Thyroid gland (tissue), 4 donors: ENCODE results near the gene GZF1. TPM values are rescaled to one million over a fixed set of nuclear protein-coding genes. Genes with fewer than 3 reads are reported as not detected.

Source experiments
- DNase-seq, 2 donors: peaks; one replicate each; pipeline ENCODE4 v3.0.0-alpha.2; 2019
- H3K27ac ChIP-seq, 3 donors: fragments of 200-600 bp; sonication (generic); 1 replicate in 2 of 3; 2 replicates in 1 of 3; pipeline ENCODE4 v1.5.1; 2016 to 2019; ENCODE audit warnings: mild to moderate bottlenecking in 1 of 3, moderate library complexity in 1 of 3
- H3K27me3 ChIP-seq: fragments of 200-600 bp; sonication (generic); one replicate; pipeline ENCODE4 v1.5.1; 2019
- H3K36me3 ChIP-seq, 2 donors: fragments of 200-600 bp; sonication (generic); one replicate each; pipeline ENCODE4 v1.5.1; 2016 to 2019
- H3K4me1 ChIP-seq, 2 donors: fragments of 200-600 bp; sonication (generic); one replicate each; pipeline ENCODE4 v1.5.1; 2017 to 2019
- H3K4me3 ChIP-seq, 3 donors: fragments of 200-600 bp; sonication (generic); replicated peaks in 1 of 3; 1 replicate in 2 of 3; 2 replicates in 1 of 3; pipeline ENCODE4 v1.5.1; 2016; ENCODE audit warnings: mild to moderate bottlenecking in 1 of 3
- H3K9me3 ChIP-seq: fragments of 200-600 bp; sonication (generic); one replicate; pipeline ENCODE4 v1.5.1; 2017
- POLR2A ChIP-seq, 2 donors: fragments of 450-650 bp; IDR thresholded peaks; one replicate each; pipeline ENCODE4 v1.6.1; 2017; ENCODE audit warnings: antibody characterized with exemption in 2 of 2, mild to moderate bottlenecking in 2 of 2, moderate library complexity in 1 of 2
- WGBS, 2 donors: methylation state at CpG; one replicate each; pipeline ENCODE4 v1.1.5; 2017; 5-methylcytosine and 5-hydroxymethylcytosine counted together
- intact Hi-C: fragments of 100-400 bp; cut with DNase I; formaldehyde crosslinking; loops from one replicate; pipeline ENCODE4 v1.15.1; 2023
- total RNA-seq, 4 donors: library from RNA; depleted of rRNA; stranded (reverse); fragments of >200 nt; gene quantifications; one replicate each; pipeline ENCODE4 v1.2.3, GENCODE V29; 2016
- TF ChIP-seq, protein P1 (sequence below), 6 experiments: fragments of 200-600 bp in 3 of 6; fragments of 450-650 bp in 3 of 6; sonication (generic) in 3 of 6; IDR thresholded peaks; one replicate each; pipeline ENCODE4 v1.5.1; 2016 to 2019; ENCODE audit warnings: antibody characterized with exemption in 6 of 6, mild to moderate bottlenecking in 2 of 6, inconsistent platforms in 1 of 6, moderate library complexity in 1 of 6

Gene GZF1
- total RNA-seq, 4 donors from 2014 or later: 13.8 to 29.0 (median 15.4) TPM

- H3K4me1 ChIP-seq: peaks cover 21 to 23% of the 10 kb centered on the region in 2 donors
- no peak for DNase-seq
- no peak overlapping the region for H3K27ac ChIP-seq
- peaks cover 36 to 41% of the 10 kb centered on the region in 2 donors for H3K36me3 ChIP-seq
- no peaks in the 10 kb centered on the region for H3K27me3 ChIP-seq
- WGBS, 2 donors: 34 to 86% methylated on average over 1 of the region's 1 CpG
- no peak for TF ChIP-seq POLR2A (IDR thresholded peaks at IDR 0.05)
- TF ChIP-seq, protein P1, sequence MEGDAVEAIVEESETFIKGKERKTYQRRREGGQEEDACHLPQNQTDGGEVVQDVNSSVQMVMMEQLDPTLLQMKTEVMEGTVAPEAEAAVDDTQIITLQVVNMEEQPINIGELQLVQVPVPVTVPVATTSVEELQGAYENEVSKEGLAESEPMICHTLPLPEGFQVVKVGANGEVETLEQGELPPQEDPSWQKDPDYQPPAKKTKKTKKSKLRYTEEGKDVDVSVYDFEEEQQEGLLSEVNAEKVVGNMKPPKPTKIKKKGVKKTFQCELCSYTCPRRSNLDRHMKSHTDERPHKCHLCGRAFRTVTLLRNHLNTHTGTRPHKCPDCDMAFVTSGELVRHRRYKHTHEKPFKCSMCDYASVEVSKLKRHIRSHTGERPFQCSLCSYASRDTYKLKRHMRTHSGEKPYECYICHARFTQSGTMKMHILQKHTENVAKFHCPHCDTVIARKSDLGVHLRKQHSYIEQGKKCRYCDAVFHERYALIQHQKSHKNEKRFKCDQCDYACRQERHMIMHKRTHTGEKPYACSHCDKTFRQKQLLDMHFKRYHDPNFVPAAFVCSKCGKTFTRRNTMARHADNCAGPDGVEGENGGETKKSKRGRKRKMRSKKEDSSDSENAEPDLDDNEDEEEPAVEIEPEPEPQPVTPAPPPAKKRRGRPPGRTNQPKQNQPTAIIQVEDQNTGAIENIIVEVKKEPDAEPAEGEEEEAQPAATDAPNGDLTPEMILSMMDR (IDR thresholded peaks at IDR 0.05): no peak
- no peaks in the 10 kb centered on the region for H3K9me3 ChIP-seq
- H3K4me3 ChIP-seq: no peak overlapping the region
- intact Hi-C loops: no loop called here
Measured at GRCh38 chr20:23366384-23366783, 4.4 kb downstream of the GZF1 start.

DNA sequence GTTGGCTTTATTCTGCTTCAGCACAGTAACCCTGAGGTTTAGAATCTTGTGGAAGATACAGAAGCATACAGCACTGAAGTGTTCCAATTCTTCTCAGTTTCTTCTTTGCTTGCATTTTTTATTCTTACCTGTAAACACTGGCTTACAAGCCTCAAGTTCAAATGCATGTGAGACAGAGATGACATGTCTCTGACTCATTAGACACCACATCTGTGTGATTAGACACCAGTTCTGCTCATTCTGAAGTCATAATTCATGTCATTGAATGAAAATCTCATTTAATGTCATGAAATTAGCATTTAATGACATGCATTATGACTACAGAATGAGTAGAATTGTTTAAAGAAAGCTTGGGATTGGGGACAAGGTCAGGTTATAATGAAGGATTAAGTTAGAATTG, 5.8 kb downstream of the GZF1 start:
- intact Hi-C loops: no loop called here
- TF ChIP-seq, protein P1 (IDR thresholded peaks at IDR 0.05): no peak
- TF ChIP-seq POLR2A (IDR thresholded peaks at IDR 0.05): no peak
- Histone ChIP-seq H3K27ac (no peak overlapping the region), H3K27me3 (no peaks in the 10 kb centered on the region), H3K36me3 (peaks cover 41% of the 10 kb centered on the region in 2 donors), H3K9me3 (no peaks in the 10 kb centered on the region), H3K4me3 (no peak overlapping the region), H3K4me1 (peaks cover 19 to 21% of the 10 kb centered on the region in 2 donors)
- no peak for DNase-seq

DNA sequence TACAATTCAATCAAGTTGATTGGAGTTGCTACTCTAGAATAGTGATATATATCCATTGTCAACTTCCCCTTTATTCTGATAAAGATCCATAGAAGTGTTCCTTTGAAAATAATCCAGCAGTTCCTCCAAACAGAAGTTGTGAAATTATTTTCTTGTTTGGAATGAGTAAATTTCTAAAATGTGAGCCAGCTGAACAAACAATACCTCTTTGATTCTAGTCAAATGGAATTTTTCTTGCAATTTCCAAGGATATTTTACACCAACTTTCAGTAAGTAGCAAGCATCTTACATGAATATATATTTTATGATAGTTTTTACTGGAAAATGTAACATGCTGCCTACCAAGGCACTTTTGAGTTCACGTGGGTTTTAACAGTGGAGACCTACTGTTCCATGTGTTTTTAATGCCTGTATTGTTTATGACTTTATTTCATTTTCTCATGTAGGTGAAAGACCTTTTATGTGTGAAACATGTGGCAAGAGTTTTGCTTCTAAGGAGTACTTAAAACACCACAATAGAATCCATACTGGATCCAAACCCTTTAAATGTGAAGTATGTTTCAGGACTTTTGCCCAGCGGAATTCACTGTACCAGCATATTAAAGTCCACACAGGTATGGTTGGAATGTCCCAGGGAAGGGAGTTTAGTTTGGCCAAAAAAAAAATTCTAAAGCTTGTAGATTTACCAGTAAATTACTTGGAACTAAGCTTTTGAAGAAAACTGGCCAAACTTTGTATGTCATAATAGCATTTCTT, 6.5 kb downstream of the GZF1 start:
- intact Hi-C loops: no loop called here
- TF ChIP-seq POLR2A (IDR thresholded peaks at IDR 0.05): no peak
- TF ChIP-seq, protein P1 (IDR thresholded peaks at IDR 0.05): no peak
- Histone ChIP-seq H3K27me3 (no peaks in the 10 kb centered on the region), H3K36me3 (peaks cover 46 to 48% of the 10 kb centered on the region in 2 donors), H3K4me3 (no peak overlapping the region), H3K9me3 (no peaks in the 10 kb centered on the region), H3K27ac (no peak overlapping the region), H3K4me1 (peaks cover 12 to 15% of the 10 kb centered on the region in 2 donors)
- WGBS, 2 donors: 95 to 97% methylated on average over 2 of the region's 2 CpGs
- DNase-seq: no peak

GRCh38 chr20:23369072-23369823, 7.3 kb downstream of the GZF1 start:
- intact Hi-C loops: no loop called here
- Histone ChIP-seq H3K36me3 (peaks cover 46 to 55% of the 10 kb centered on the region in 2 donors), H3K27me3 (no peaks in the 10 kb centered on the region), H3K27ac (no peak overlapping the region), H3K4me1 (peaks cover 7 to 11% of the 10 kb centered on the region in 2 donors), H3K9me3 (no peaks in the 10 kb centered on the region), H3K4me3 (no peak overlapping the region)
- TF ChIP-seq, protein P1 (IDR thresholded peaks at IDR 0.05): no peak
- no peak for TF ChIP-seq POLR2A (IDR thresholded peaks at IDR 0.05)
- WGBS, 2 donors: 95 to 97% methylated on average over 14 of the region's 14 CpGs
- no peak for DNase-seq

DNA sequence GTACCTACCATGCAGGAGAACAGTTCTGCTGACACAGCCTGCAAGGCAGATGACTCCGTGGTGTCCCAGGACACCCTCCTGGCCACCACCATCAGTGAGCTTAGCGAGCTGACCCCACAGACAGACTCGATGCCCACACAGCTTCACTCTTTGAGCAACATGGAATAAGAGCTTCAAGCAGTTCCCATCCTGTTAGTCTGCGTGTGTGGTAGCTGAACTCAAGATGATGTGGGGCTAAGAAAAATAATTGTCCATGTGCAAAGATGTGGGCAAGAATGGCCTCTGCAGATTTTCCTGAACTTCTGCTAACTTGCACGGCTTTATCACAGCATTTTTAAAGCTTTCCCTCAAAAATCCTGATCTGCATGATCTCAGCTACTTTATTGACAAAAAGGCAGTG, 8.3 kb downstream of the GZF1 start:
- no peak for TF ChIP-seq POLR2A (IDR thresholded peaks at IDR 0.05)
- TF ChIP-seq, protein P1 (IDR thresholded peaks at IDR 0.05): no peak
- Histone ChIP-seq H3K27me3 (no peaks in the 10 kb centered on the region), H3K4me1 (peaks cover 7 to 11% of the 10 kb centered on the region in 2 donors), H3K9me3 (no peaks in the 10 kb centered on the region), H3K27ac (no peak overlapping the region), H3K4me3 (no peak overlapping the region), H3K36me3 (peaks cover 37 to 51% of the 10 kb centered on the region in 2 donors)
- intact Hi-C loops: no loop called here
- DNase-seq: no peak
- WGBS, 2 donors: 90 to 94% methylated on average over 5 of the region's 5 CpGs
